Osteoblast (primary cell): ENCODE measurements around the gene LRRC1. TPM values are rescaled to one million over a fixed set of nuclear protein-coding genes. Genes with fewer than 3 reads are reported as not detected.

Source experiments
- DNase-seq: peaks from one replicate; pipeline ENCODE4 v3.0.0; 2011; ENCODE audit warnings: low spot score, mixed read lengths; ENCODE audit not compliant: insufficient read length; ENCODE audit errors: missing footprints
- H2AFZ ChIP-seq: 2 replicates; pipeline ENCODE4 v1.6.0; 2011; ENCODE audit warnings: mild to moderate bottlenecking, low read length
- H3K27ac ChIP-seq: 2 replicates; pipeline ENCODE4 v1.5.1; 2011; ENCODE audit warnings: mild to moderate bottlenecking, low read depth, low read length, moderate library complexity
- H3K27me3 ChIP-seq: 2 replicates; pipeline ENCODE4 v1.6.0; 2012; ENCODE audit warnings: mild to moderate bottlenecking, control low read depth, inconsistent platforms, low read length, moderate library complexity; ENCODE audit not compliant: insufficient read depth
- H3K36me3 ChIP-seq: 2 replicates; pipeline ENCODE4 v1.5.1; 2011; ENCODE audit warnings: mild to moderate bottlenecking, low read length, control low read depth, moderate library complexity; ENCODE audit not compliant: insufficient read depth
- H3K4me1 ChIP-seq: 2 replicates; pipeline ENCODE4 v1.5.1; 2011; ENCODE audit warnings: mild to moderate bottlenecking, low read length, control low read depth, moderate library complexity; ENCODE audit not compliant: insufficient read depth
- H3K4me2 ChIP-seq: 2 replicates; pipeline ENCODE4 v1.6.0; 2011; ENCODE audit warnings: mild to moderate bottlenecking, low read length; ENCODE audit not compliant: insufficient read depth
- H3K4me3 ChIP-seq: fragments of 200-600 bp; sonication (generic); 3 replicates; pipeline ENCODE4 v1.5.1; 2012; ENCODE audit warnings: mild to moderate bottlenecking, low read length, inconsistent platforms; ENCODE audit not compliant: insufficient read depth
- H3K79me2 ChIP-seq: 2 replicates; pipeline ENCODE4 v1.6.0; 2012; ENCODE audit warnings: mild to moderate bottlenecking, low read length, control low read depth, inconsistent platforms; ENCODE audit not compliant: insufficient read depth
- H3K9me3 ChIP-seq: 2 replicates; pipeline ENCODE4 v1.5.1; 2011; ENCODE audit warnings: low read depth, low read length, control low read depth
- H4K20me1 ChIP-seq: 2 replicates; pipeline ENCODE4 v1.6.0; 2012; ENCODE audit warnings: mild to moderate bottlenecking, low read length, control low read depth; ENCODE audit not compliant: insufficient read depth
- CTCF ChIP-seq: IDR thresholded peaks from 2 replicates; pipeline ENCODE4 v1.5.1; 2011; ENCODE audit warnings: mild to moderate bottlenecking, low read depth, low read length, moderate library complexity; ENCODE audit errors: extremely low read depth
- total RNA-seq: library from RNA; depleted of rRNA; stranded (reverse); fragments of >200 nt; gene quantifications from 2 replicates; pipeline ENCODE4 v1.2.3, GENCODE V29; 2012

The LRRC1 gene
- total RNA-seq, 1 donor: 7.2 TPM

DNA sequence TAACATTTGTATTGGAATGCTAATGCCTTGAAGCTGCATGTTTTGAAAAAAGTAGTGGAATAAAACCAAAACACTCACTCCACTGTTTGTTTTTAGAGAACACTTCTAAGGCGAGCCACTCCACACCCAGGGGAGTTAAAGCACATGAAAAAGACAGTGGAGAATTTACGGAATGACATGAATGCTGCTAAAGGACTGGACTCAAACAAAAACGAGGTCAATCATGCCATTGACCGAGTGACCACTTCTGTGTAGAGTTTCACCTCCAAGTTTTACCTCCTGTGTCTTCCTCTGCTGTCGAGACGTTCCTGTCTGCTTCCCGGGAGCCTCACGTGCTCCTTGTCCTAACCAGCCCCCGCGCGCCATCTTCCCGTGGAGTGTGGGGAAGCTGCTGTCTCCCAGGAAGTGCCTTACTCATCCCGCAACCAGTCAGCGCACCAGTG, 127.8 kb downstream of the LRRC1 start:
- H3K27me3 ChIP-seq: no peaks in the 10 kb centered on the region
- H2AFZ ChIP-seq: peak overlapping the region; percentile 8
- H4K20me1 ChIP-seq: no peaks in the 10 kb centered on the region
- peaks cover 5% of the 10 kb centered on the region for H3K4me1 ChIP-seq
- H3K79me2 ChIP-seq: no peaks in the 10 kb centered on the region
- TF ChIP-seq CTCF: no peak
- H3K9me3 ChIP-seq: no peaks in the 10 kb centered on the region
- H3K36me3 ChIP-seq: no peaks in the 10 kb centered on the region
- no peak overlapping the region for H3K4me2 ChIP-seq
- H3K27ac ChIP-seq: no peak overlapping the region
- no peak for DNase-seq
- H3K4me3 ChIP-seq: peak overlapping the region; percentile 7

DNA sequence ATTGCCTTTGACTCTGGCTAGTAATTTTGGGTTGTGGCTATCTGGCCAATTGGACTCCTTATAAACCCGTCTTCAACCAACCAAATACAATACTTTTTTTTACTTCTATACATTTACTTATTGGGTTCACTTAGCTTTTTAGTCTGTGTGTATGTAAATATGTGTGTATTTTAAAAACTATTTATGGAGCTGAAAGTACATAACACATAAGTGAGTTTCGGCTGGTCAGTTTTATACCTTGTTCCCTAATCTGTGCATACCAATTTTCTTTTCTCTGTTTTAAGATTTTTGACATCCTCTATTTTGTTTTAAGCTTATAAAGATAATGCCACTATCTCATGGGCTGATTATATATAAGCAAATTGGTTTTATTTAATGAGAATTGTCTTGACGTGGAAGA, 129.5 kb downstream of the LRRC1 start:
- Histone ChIP-seq H3K27me3 (no peaks in the 10 kb centered on the region), H4K20me1 (no peaks in the 10 kb centered on the region), H3K36me3 (no peaks in the 10 kb centered on the region), H3K9me3 (no peaks in the 10 kb centered on the region), H3K4me2 (no peak overlapping the region), H3K4me1 (peaks cover 5% of the 10 kb centered on the region), H3K27ac (no peak overlapping the region), H3K79me2 (no peaks in the 10 kb centered on the region), H2AFZ (no peak overlapping the region), H3K4me3 (no peak overlapping the region)
- TF ChIP-seq CTCF: no peak
- DNase-seq: no peak

- Histone ChIP-seq H3K27ac (no peak overlapping the region), H3K36me3 (no peaks in the 10 kb centered on the region), H3K79me2 (no peaks in the 10 kb centered on the region), H4K20me1 (no peaks in the 10 kb centered on the region), H3K4me1 (peaks cover 5% of the 10 kb centered on the region), H3K4me2 (no peak overlapping the region), H3K4me3 (no peak overlapping the region), H3K27me3 (no peaks in the 10 kb centered on the region), H3K9me3 (no peaks in the 10 kb centered on the region), H2AFZ (no peak overlapping the region)
- no peak for TF ChIP-seq CTCF
- DNase-seq: no peak
These were observed 130.1 kb downstream of the LRRC1 start for GRCh38 chr6:53924821-53925422.

DNA sequence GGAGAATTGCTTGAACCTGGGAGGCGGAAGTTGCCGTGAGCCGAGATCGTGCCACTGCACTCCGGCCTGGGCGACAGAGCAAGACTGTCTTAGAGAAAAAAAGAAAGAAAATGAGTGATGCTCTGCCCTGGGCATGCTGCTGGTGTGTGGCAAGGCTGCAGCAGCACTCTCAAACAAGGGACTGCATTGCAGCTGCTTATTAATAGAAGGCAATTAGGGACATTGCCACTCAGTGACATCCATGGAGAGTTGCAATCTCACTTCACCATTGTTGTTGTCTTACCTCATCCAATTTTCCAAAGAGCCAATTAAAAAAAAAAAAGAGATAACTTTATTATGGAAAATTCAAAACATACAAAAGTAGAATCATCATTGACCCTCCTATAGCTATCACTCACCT, 131.1 kb downstream of the LRRC1 start:
- Histone ChIP-seq H3K4me1 (peaks cover 5% of the 10 kb centered on the region), H4K20me1 (no peaks in the 10 kb centered on the region), H3K27ac (no peak overlapping the region), H3K4me2 (no peak overlapping the region), H3K4me3 (no peak overlapping the region), H2AFZ (no peak overlapping the region), H3K79me2 (no peaks in the 10 kb centered on the region), H3K27me3 (no peaks in the 10 kb centered on the region), H3K9me3 (no peaks in the 10 kb centered on the region), H3K36me3 (no peaks in the 10 kb centered on the region)
- TF ChIP-seq CTCF: no peak
- DNase-seq: no peak
